ENCODE results near the gene DCHS1. TPM values are rescaled to one million over a fixed set of nuclear protein-coding genes. Genes with fewer than 3 reads are reported as not detected.

Gene DCHS1
- polyA plus RNA-seq, 2 of the 4 experiments (the other 2 are of a cell fraction) = 0.06 TPM

DNA sequence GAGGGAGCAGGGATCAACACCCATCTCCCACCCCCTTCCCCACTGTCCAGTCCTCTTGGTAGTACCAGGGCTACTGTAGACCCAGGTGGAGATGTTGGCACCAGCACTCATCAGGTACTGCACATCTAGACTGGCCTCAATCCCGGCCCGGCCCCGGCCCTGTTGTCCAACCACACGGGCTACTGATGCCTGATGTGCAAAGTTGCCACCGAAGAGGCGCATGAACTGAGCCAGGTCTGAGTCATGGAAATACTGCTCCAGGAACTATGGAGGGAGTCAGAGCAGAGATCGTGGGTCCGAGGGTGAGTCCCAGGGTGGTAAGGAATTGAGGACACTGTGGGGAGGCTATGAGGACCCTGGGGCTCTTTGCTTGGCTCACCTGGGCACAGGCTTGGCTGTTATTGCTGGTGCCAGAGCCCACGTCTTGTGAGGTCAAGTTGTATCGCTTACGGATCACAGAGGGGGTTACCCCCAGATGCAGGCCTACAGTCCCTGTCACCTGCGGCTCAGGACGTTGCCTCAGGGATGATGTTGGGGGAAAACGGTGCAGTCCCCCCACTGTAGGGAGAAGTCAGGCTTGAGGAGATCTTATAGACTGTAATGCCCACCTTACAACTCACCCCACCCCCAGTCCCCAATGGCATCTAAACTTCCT lies 38.9 kb downstream of the DCHS1 start:
- TF ChIP-seq, protein P1, sequence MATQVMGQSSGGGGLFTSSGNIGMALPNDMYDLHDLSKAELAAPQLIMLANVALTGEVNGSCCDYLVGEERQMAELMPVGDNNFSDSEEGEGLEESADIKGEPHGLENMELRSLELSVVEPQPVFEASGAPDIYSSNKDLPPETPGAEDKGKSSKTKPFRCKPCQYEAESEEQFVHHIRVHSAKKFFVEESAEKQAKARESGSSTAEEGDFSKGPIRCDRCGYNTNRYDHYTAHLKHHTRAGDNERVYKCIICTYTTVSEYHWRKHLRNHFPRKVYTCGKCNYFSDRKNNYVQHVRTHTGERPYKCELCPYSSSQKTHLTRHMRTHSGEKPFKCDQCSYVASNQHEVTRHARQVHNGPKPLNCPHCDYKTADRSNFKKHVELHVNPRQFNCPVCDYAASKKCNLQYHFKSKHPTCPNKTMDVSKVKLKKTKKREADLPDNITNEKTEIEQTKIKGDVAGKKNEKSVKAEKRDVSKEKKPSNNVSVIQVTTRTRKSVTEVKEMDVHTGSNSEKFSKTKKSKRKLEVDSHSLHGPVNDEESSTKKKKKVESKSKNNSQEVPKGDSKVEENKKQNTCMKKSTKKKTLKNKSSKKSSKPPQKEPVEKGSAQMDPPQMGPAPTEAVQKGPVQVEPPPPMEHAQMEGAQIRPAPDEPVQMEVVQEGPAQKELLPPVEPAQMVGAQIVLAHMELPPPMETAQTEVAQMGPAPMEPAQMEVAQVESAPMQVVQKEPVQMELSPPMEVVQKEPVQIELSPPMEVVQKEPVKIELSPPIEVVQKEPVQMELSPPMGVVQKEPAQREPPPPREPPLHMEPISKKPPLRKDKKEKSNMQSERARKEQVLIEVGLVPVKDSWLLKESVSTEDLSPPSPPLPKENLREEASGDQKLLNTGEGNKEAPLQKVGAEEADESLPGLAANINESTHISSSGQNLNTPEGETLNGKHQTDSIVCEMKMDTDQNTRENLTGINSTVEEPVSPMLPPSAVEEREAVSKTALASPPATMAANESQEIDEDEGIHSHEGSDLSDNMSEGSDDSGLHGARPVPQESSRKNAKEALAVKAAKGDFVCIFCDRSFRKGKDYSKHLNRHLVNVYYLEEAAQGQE (IDR thresholded peaks at IDR 0.05) = no peak
- TF ChIP-seq ESRRA (IDR thresholded peaks at IDR 0.05; ENCODE audit: borderline replicate concordance, low read length) = no peak
- no peak for TF ChIP-seq JUN (IDR thresholded peaks at IDR 0.05)
- no peak for TF ChIP-seq PHF8 (IDR thresholded peaks at IDR 0.05; ENCODE audit: borderline replicate concordance, low read depth)
- TF ChIP-seq RARB (CRISPR knock-in tag; IDR thresholded peaks at IDR 0.05) = no peak
- TF ChIP-seq ZNF302 (CRISPR knock-in tag; IDR thresholded peaks at IDR 0.05) = no peak
- no peak for TF ChIP-seq RNF2 (IDR thresholded peaks at IDR 0.05; ENCODE audit: borderline replicate concordance, low read depth)
- no peak for TF ChIP-seq SREBF2 (IDR thresholded peaks at IDR 0.05)
- no peak for TF ChIP-seq HOXB5 (CRISPR knock-in tag; IDR thresholded peaks at IDR 0.05)
- no peak for TF ChIP-seq RCOR1 (IDR thresholded peaks at IDR 0.05; ENCODE audit: low read depth, low read length)
- no peak for TF ChIP-seq HEYL (CRISPR knock-in tag; IDR thresholded peaks at IDR 0.05)
- TF ChIP-seq NFE2L2 (conservative IDR thresholded peaks at IDR 0.05; ENCODE audit: low read length) = no peak
- 87% methylated on average over 10 of the region's 14 CpGs for WGBS (ENCODE audit: missing lambda C conversion rate)
- ATAC-seq (no peak), DNase-seq (ENCODE audit: low read depth in 1 of 2, low spot score in 1 of 2) (no peak), FAIRE-seq (no peak)
- ChIA-PET CTCF (interaction anchor here (0.9 to 1.5 kb wide), 3 partner anchors 12 to 238 kb away, joined by 3 to 6 read pairs (median 4); partner anchors contain the start of gene MRPL17), POLR2A (no interaction called here)
- Histone ChIP-seq H3K4me2 (no peak overlapping the region), H3K4me1 (peaks cover 17% of the 10 kb centered on the region), H3K27ac (no peak overlapping the region), H3K4me3 (no peak overlapping the region), H3K9me3 (no peaks in the 10 kb centered on the region)

- DNase-seq (ENCODE audit: low read depth in 1 of 2, low spot score in 1 of 2) (no peak), ATAC-seq (no peak), FAIRE-seq (no peak)
- 83% methylated on average over 9 of the region's 9 CpGs for WGBS (ENCODE audit: missing lambda C conversion rate)
- Histone ChIP-seq H3K27ac (no peak overlapping the region), H3K4me3 (no peak overlapping the region), H3K9me3 (no peaks in the 10 kb centered on the region), H3K4me2 (no peak overlapping the region), H3K4me1 (peaks cover 18% of the 10 kb centered on the region)
- ChIA-PET CTCF (interaction anchor here (0.9 to 1.5 kb wide), 3 partner anchors 11 to 237 kb away, joined by 3 to 6 read pairs (median 4); partner anchors contain the start of gene MRPL17), POLR2A (no interaction called here)
- TF ChIP-seq POLR2A (IDR thresholded peaks at IDR 0.05; ENCODE audit: low read length) (no peak), ZNF302 (CRISPR knock-in tag; IDR thresholded peaks at IDR 0.05) (no peak), RARB (CRISPR knock-in tag; IDR thresholded peaks at IDR 0.05) (no peak), TFCP2L1 (CRISPR knock-in tag; IDR thresholded peaks at IDR 0.05) (no peak), CEBPB (IDR thresholded peaks at IDR 0.05) (no peak), MAFK (IDR thresholded peaks at IDR 0.05; ENCODE audit: partially characterized antibody) (no peak), GATA3 (IDR thresholded peaks at IDR 0.05; ENCODE audit: borderline replicate concordance) (no peak), MAZ (IDR thresholded peaks at IDR 0.05; ENCODE audit: borderline replicate concordance, low read depth, low read length) (no peak), EP300 (IDR thresholded peaks at IDR 0.05) (no peak), BHLHE40 (IDR thresholded peaks at IDR 0.05; ENCODE audit: low read depth, low read length) (no peak), SMC3 (IDR thresholded peaks at IDR 0.05) (no peak), KDM1A (IDR thresholded peaks at IDR 0.05; ENCODE audit: low read depth) (no peak), E2F6 (IDR thresholded peaks at IDR 0.05; ENCODE audit: borderline replicate concordance, low read depth) (no peak), HEYL (CRISPR knock-in tag; IDR thresholded peaks at IDR 0.05) (no peak), HES2 (IDR thresholded peaks at IDR 0.05) (no peak), ZC3H11A (IDR thresholded peaks at IDR 0.05) (no peak), MYC (IDR thresholded peaks at IDR 0.05; ENCODE audit: borderline replicate concordance, low read length) (no peak), NR3C1 (IDR thresholded peaks at IDR 0.05) (no peak), POLR2AphosphoS2 (conservative IDR thresholded peaks at IDR 0.05; ENCODE audit: low read length) (no peak)
- TF ChIP-seq, protein P2, sequence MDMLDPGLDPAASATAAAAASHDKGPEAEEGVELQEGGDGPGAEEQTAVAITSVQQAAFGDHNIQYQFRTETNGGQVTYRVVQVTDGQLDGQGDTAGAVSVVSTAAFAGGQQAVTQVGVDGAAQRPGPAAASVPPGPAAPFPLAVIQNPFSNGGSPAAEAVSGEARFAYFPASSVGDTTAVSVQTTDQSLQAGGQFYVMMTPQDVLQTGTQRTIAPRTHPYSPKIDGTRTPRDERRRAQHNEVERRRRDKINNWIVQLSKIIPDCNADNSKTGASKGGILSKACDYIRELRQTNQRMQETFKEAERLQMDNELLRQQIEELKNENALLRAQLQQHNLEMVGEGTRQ (IDR thresholded peaks at IDR 0.05) = no peak
Observed at GRCh38 chr11:6615882-6616585, 39.6 kb downstream of the DCHS1 start.

Data from A549 (cell line).